Measurements from ENCODE around the gene DACH1.

DNA sequence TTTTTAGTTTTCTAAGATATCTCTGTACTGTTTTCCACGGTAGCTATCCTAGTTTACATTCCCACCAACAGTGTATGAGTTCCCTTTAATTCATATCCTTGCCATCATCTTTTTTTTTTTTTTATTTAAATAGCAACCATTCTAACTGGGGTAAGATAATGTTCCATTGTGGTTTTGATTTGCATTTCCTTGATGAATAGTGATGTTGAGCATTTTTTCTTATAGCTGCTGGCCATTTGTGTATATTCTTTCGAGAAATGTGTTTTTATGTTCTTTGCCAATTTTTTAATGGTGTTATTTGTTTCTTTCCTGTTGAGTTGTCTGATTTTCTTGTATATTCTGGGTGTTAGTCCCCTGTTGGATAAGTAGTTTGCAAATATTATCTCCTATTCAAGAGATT, 454.8 kb downstream of the DACH1 start:
- TF ChIP-seq SREBF1 (IDR thresholded peaks at IDR 0.05; ENCODE audit: borderline replicate concordance, low read depth, low read length) = no peak
- TF ChIP-seq EZH2 (IDR thresholded peaks at IDR 0.05; ENCODE audit: borderline replicate concordance, low read depth, low read length) = no peak
- no peak for TF ChIP-seq HNRNPH1 (optimal IDR thresholded peaks at IDR 0.05; ENCODE audit: low read depth, low read length)
- no peak for TF ChIP-seq CTBP1 (IDR thresholded peaks at IDR 0.05; ENCODE audit: borderline replicate concordance)
- TF ChIP-seq ADNP (tag; IDR thresholded peaks at IDR 0.05) = no peak
- no peak for TF ChIP-seq HDAC1 (IDR thresholded peaks at IDR 0.05)
- no peak for TF ChIP-seq MTA3 (IDR thresholded peaks at IDR 0.05; ENCODE audit: borderline replicate concordance)
- TF ChIP-seq TAL1 (IDR thresholded peaks at IDR 0.05) = no peak

All from K562 (cell line).